Skeletal muscle cell (primary cell): Measurements from ENCODE around the gene AP1G2.

ENCODE experiments used
- DNase-seq: peaks from one replicate; pipeline ENCODE4 v3.0.0-alpha.2; 2010; ENCODE audit warnings: low read depth
- H3K4me3 ChIP-seq: 2 replicates; pipeline ENCODE4 v1.5.1; 2011; ENCODE audit warnings: low read depth, mild to moderate bottlenecking, control low read depth, low read length, moderate library complexity

AP1G2 gene

DNA sequence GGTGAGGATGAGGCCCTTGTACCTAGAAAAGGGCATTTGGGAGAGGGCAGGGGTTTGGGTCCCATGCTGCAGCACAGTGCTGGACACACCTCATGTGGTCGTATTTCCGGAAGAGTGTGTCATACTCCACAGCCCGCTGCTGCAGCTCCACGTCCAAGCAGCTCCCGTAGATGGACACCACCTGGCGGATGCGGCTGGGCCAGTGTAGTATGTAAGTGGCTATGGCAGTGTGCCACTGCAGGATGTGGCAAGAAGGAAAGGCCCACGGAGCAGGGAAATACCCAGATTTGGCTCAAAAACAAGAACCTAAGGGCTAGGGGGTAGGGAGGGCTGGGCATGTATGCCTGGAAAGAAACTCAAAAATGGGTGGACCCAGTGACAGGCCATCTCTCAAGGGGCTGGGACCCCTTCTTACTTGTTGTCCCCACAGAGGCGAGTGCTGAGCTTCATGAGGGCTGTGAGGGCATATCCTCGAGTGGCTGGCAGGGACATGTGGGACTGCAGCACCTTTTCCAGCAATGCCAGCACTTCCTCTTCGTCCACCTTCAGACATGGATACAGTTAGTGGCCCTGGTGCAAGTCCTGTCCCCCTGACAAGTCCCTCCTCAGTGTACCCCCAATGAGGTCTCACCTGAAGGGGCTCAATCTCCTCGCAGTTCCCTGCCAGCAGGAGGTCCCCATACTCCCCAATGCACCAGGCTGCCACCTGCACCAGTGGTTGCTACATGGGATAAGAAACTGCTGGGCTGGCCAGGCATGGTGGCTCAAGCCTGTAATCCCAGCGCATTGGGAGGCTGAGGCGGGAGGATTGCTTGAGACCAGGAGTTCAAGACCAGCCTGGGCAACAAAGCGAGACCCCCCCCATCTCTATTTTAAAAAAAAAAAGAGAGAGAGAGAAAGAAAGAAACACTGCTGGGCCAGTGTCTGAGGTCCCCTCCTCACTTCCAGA lies 5.4 kb downstream of the AP1G2 start:
- H3K4me3 ChIP-seq: no peak overlapping the region
- DNase-seq: no peak

DNA sequence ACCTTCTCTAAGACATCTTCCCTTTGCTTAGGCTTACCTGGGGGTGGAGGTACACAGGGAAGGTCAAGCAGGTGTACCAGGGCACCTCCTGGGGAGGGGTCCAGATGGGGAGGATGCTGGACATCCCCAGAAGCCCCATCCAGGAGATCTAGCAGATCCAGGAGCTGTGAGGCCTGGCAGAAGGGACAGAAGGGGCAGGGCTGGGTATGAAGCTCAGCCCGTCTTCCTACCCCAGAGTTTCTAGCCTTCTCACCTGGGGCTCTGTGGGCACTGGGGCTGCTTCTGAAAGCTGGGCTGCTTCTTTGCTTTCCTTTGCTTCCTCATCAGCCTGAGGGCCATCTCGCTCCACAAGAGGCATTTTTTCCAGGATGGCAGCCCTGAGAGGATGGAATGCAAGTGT lies 6.3 kb downstream of the AP1G2 start:
- no peak for DNase-seq
- H3K4me3 ChIP-seq: no peak overlapping the region

DNA sequence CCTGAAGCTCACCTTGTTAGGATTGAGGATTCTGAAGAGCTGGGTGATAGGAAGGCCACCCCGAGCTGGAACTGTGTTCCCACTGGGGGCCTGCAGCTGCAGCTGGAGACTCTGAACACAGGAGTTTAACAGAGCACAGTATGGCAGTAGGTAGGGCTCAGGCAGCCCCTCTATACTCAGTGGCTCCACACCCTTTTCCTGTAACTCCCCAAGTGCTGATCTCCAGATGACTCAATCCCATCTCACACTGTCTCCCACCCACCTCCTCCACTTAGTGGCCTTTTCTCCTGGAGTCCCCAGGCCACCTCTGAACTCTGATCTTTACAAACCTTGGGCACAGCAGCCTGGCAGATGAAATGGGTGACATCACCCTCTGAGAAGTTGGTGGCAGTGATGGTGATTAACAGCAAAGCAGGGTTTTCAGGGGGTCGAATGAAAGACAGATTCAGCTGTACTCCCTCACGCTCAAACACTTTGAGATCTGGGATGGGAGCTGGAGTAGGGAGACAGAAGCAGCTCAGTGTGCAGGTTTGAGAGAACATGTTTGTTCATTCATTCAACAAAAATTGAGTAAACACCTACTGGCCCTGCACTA lies 7.6 kb downstream of the AP1G2 start:
- no peak overlapping the region for H3K4me3 ChIP-seq

DNA sequence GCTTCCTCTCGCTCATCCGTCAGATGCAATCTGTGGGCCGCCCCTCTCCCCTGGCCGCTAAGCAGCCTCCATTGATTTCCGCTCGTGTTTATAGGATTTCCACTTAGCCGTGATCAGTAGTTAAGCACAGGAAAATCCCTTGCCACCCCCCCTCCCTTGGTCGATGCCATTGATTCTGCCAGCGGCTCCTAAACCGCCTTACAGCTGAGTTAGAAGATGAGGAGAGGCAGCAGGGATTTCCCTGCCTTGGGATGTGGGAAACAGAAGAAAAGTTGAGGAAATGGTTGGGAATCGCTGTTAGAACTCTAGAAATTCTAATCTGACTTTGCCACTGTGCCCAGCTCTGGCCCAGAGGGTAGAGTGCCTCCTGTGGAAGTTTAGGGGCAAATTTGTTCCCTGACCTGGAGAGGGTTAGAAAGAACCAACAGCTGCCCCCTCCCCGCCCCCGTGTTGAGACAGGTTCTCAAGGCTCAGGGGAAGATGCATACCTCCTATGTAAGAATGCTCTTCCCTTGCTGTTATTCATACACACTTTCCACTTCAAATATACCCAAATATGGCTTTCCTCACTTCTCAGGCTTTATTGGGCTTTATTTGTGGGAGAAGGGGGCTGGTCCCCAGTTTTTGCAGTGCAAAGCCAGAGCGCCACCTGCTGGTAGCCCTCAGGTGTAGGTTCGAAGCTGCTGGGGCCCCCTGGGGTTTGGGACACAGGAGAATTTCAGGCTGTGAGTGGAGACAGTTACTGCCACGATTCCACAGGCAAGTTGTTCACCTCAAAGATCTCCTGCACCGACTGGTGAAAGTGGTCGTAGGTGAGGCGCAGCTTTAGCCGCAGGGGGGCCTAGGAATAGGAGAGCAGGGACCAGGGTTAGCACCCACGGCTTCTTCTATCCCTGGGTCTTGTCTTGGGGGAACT lies 8.3 kb downstream of the AP1G2 start:
- no peak overlapping the region for H3K4me3 ChIP-seq
- DNase-seq: no peak

More for the DNA sequence above, 7.6 kb downstream of the AP1G2 start:
- no peak for DNase-seq

DNA sequence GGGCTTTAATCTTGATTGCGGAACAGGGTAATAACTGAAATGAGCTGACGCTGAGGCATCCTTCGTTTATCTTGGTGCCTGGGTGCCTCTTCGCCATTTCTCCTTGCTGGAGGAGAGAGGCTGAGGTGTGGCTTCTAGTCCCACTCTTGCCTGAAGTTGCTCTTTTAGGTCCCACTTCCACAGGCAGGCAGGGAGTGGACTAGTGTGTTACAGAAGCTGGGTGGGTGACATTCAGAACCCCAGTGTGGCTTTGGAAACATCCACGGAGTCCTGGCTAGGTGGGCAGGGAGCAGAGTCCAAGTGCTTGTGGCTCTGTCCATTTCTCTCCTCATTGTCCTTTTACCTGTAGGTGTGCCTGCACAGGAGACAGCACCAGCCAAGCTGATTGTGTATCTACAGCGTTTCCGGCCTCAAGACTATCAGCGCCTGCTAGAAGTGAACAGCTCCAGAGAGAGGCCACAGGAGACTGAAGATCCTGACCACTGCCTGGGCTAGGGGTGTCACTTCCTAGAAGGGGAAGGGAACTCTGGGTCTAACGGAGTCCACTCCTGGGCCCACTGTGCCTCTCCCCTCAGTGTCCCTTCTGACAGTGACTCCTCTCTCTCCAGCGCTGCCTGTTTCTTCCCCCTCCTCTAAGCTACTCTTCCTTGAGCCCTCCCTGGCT lies 9.1 kb downstream of the AP1G2 start:
- no peak overlapping the region for H3K4me3 ChIP-seq
- DNase-seq: no peak

DNA sequence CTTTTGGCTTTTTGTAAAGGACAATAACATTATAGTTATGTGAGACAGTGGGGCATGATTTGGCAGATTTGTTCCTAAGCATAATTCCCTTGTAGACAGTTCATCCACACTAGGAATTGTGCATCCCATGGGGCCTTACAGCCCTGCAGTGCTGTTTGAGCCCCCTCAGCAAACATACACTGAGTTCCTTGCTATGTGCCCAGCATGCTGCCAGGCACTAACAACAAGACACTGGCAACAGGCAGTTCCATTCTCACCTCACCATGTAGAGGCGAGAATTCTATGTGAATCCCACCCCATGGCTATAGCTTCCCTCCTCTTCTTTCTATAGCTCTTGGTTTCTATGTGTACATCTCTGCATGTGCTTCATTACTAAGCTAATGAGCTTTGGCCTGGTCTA lies 9.6 kb downstream of the AP1G2 start:
- DNase-seq: no peak
- no peak overlapping the region for H3K4me3 ChIP-seq

DNA sequence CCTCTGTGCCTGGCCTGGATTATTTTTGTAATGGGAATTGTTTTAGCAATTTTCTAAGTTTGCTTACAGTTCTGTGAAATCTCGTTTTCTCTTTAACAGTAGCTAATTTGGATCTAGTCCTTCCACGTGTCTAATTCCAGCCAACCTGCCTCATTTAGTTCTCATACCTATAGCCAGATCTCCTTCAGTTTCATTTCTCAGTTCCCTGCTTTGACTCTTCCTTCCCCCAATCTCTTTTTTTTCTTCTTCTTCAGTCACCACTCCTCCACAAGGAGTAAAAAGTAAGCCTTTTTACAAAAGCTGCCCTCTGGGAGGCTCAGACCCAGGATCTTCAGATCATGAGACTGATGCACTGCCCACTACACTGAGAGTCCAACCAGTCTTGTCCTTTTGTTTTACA lies 10.1 kb downstream of the AP1G2 start:
- no peak overlapping the region for H3K4me3 ChIP-seq
- DNase-seq: no peak

DNA sequence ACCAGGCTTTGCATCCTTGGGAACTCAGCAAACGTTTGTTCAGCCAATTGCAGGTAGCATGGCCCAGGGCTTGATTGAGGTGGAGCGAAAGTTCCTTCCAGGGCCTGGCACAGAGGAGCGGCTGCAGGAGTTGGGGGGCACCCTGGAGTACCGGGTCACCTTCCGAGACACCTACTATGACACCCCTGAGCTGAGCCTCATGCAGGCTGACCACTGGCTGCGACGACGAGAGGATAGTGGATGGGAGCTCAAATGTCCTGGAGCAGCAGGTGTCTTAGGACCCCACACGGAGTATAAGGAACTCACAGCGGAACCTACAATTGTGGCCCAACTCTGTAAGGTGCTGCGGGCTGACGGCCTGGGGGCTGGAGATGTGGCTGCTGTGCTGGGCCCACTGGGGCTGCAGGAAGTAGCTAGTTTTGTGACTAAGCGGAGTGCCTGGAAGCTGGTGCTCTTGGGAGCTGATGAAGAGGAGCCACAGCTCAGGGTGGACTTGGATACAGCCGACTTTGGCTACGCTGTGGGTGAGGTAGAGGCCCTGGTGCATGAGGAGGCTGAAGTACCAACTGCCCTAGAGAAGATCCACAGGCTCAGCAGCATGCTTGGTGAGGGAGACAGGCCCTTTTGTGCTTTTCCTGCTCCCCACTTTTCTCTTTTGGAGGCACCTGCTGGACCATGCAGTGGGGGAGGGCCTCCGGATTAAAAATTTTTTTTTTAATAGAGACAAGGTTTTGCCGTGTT lies 10.7 kb downstream of the AP1G2 start:
- H3K4me3 ChIP-seq: peak overlapping the region; percentile 91
- no peak for DNase-seq

DNA sequence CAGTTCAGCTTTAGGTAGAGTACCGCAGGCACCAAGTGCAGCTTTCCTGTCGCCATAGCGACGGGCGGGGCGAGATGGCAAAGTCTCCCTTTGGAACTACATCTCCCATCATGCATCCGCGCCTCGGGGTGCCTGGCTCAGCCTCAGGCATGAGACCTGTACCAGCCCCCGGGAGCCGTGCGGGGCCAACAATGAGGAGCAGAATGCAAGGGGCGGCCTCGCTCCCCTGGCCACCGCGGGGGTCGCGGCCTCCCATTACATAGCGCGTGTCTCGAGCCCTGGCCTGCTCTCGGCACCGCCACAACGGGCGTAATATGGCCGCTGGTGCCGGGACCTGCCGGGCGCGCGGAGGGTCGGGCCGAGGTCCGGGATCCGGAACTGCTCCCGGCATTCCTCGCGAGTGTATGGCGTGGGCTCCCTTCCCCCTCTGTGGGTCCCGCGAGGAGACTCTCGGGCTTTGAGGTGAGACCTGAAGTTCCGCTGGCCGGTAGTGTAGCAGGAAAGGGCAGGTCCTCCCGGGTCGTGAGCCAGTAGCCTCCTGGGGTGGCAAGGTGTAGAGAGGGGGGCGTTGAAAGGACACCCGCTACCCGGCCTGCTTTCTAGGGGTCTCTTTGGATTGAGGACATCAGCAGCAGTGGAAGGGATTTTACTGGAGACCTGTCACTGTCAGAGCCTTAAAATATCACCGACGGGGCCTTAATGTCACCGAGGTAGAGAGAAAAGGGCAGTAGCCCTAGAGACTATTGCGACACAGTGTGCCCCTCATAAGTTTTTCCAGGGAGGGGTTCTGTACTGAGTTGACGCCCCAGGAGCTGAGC lies 11.5 kb downstream of the AP1G2 start, which contains the start of gene THTPA:
Gene THTPA (plus strand): TSS at position 390 of the 818 bp plus-strand sequence. CDS start 487 bp downstream, outside the sequence.
- DNase-seq: no peak
- H3K4me3 ChIP-seq: peak within 1 kb of the TSS; percentile 91

DNA sequence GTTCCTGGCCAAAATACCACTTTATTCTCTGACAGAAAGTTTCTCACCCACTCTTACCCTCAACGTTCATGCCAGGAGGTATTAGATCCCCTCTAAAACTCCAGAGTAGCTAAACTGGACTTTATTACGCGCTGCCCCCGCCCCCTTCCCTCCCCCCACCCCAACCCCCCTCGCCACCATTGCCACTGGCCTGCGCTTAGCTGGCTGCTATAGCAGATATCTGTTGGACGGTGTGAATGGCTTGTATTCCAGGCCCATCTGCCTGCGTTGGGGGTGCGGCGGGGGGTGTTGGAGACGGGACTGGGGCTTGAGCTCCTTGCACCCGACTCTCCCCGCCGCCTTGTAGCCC lies 12.1 kb downstream of the AP1G2 start:
- no peak for DNase-seq

DNA sequence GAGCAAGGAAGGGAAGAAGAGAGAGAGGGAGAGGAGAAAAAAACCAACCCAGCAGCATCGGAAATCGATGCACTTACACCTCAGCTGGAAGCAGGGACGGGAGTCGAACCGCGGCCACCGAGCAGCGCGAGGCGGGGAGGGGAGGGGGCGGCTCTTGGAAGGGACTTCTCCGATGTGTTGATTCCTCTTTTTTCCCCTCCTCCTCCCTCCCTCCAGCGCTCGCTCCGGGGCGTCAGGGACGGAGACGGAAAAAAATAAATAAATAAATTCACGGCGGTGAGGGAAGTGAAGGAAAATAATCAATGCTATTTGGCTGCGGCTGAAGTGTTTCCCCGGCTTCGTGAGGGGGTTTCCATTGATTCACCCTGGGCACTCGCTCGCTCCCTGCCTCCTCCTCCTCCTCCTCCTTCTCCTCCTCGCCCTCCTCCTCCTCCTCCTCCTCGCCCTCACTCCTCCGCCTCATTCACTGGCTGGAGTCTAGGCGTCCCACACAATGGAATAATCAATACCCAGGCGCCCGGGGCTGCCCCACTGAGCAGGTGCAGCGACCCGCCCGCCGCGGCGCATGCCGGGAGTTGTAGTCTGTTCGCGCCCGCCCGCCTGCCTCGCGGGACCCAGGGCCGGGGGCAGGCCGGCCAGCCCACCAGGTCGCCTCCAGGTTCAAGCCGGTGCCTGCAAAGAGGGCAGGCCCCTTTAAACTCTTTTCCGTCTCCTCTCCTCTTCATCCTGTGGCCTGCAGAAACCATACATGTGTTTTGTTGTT lies 16.1 kb downstream of the AP1G2 start, which contains the start of gene ZFHX2:
Gene ZFHX2 (minus strand): TSS at position 500 of the 763 bp plus-strand sequence. CDS start 16,440 bp downstream, outside the sequence.
- peak within 1 kb of the TSS; percentile 58 for H3K4me3 ChIP-seq
- DNase-seq: no peak

More for the DNA sequence above, 12.1 kb downstream of the AP1G2 start:
- H3K4me3 ChIP-seq: peak overlapping the region; percentile 91

DNA sequence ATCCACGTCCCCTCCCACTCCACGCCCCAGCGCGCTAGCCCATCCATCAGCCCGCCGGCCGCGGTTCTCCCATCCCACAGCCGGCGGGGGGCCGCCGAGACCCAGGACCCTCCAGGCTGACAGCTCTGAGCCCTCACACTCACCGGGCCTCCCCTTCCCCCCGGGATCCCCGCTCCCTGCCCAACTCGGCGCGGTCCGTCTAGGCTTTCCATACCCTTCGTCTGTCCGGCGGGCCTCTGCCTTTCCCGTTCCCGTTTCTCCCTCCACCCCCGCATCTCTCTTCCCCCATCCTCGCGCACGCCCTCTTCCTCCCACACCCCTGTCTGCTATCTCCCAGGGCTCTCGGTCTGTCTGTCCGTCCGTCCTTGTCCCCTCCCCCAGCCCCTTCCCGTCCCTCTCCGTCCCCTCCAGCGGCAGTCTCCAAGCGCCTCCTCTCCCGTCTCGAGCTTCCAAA lies 16.8 kb downstream of the AP1G2 start:
- DNase-seq: no peak
- H3K4me3 ChIP-seq: peak overlapping the region; percentile 58

DNA sequence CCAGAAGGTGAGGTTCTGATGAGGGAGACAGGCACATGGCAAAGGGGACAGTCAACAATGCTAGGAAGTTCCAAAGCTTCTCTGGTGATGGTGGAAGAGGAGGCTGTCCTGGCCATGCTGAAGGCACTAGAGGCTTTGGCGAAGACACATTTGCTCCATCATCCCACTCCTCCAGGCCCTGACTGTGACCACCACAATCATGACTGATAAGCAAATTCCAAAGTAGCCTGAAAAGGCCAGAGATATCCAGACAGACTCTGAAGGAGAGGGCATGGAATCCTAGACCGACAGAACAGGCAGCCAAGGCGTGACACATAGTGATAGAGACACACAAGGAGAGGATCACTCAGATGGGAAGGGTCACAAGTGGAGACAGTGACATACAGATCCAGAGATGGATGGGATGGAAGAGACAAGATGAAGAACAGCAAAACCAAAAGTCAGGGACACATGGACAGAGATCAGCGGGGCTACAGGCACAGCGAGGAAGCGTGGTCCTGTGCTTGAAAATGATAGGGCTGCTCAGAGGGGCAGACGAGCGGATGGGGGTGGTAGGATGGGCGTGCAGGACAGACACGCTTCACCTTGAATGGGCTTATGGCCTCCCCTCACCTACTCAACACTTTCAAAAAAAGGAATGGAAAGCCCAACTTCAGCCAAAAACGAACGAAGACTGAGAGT lies 17.3 kb downstream of the AP1G2 start:
- peak overlapping the region; percentile 58 for H3K4me3 ChIP-seq
- DNase-seq: no peak

DNA sequence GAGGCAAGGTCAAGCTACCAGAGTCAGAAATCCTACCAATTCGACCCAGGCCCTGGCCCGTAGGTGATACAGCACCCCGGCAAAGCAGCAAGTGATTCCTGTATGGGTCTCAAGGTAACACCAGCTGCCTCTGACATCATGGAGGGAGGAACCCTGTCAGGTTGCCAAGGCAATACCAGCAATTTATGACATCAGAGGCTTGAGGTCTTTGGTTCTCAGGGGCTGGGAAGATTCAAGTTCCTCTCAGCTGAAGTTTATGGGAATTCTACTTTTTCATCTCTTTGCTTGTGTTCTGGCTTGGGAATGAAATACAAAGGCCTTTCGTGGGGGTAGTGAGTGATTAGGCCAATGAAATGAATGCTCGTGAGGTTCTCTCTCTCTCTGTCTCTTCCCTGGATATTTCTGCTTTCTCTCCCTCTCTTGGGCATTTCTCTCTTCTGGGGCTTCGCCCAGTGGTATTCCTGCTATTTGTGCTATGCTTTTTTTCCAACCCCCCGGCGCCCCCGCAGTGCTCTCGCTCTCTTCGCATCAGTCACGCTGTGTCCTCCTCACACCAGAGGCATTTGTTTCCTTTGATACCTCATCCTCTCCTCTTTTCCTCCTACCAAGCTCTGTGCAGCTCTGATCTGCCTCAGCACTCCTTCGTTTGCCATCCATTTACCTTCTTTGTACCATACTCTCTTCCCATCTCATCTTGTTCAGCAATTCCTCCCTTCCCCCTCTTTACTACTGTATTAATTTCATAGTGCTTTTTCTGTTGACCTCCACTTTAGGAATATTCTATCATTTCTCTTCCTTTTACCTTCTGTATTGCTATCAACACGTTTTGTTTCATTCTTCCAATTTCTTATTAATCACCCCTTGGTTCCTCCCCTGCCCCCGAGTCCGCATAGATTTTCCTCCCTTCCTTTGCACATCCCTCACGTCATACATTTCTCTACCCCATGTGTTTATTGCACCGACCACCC lies 19.0 kb downstream of the AP1G2 start:
- no peak for DNase-seq
- H3K4me3 ChIP-seq: no peak overlapping the region

DNA sequence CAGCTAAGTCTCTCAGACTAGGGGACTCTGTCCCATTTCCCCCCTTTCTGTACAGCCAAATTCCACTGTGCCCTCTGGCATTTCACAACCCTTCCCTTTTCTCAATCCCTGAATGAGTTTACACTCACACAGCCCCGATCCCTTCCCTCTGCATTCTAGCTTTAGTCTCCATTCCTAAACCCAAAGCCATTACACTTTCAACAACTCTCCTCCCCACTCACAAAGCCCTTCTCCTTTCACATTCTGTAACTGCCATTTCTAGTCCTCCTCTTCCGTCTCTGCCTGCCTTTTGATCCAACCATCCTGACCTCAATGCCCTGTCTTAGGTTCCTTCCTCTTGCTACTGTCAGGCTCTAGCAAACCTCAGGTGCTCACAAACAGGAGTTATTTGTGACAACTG lies 19.7 kb downstream of the AP1G2 start:
- no peak overlapping the region for H3K4me3 ChIP-seq
- DNase-seq: no peak
